Vagina (tissue), 2 donors: Measurements from ENCODE around the gene IRF2BP1. TPM values are rescaled to one million over a fixed set of nuclear protein-coding genes. Genes with fewer than 3 reads are reported as not detected.

Experiments
- DNase-seq, 2 donors: peaks; one replicate each; pipeline ENCODE4 v3.0.0-alpha.2; 2017; ENCODE audit errors: extremely low spot score in 2 of 2
- H3K27ac ChIP-seq: fragments of 200-600 bp; sonication (generic); one replicate; pipeline ENCODE4 v1.5.1; 2019
- H3K27me3 ChIP-seq: fragments of 200-600 bp; sonication (generic); one replicate; pipeline ENCODE4 v1.5.1; 2019
- H3K36me3 ChIP-seq, 2 donors: fragments of 200-600 bp; sonication (generic); one replicate each; pipeline ENCODE4 v1.5.1; 2017 to 2019
- H3K4me1 ChIP-seq: fragments of 200-600 bp; sonication (generic); one replicate; pipeline ENCODE4 v1.5.1; 2019
- H3K4me3 ChIP-seq, 2 donors: fragments of 200-600 bp; sonication (generic); 1 replicate in 1 of 2; 2 replicates in 1 of 2; pipeline ENCODE4 v1.5.1; 2016 to 2019
- H3K9me3 ChIP-seq: fragments of 200-600 bp; sonication (generic); one replicate; pipeline ENCODE4 v1.5.1; 2019
- CTCF ChIP-seq, 3 experiments: fragments of 450-650 bp in 2 of 3; fragments of 200-600 bp in 1 of 3; sonication (generic) in 1 of 3; IDR thresholded peaks; one replicate each; pipeline ENCODE4 v1.5.1; 2017 to 2019; ENCODE audit warnings: antibody characterized with exemption in 3 of 3, mild to moderate bottlenecking in 2 of 3, moderate library complexity in 2 of 3
- POLR2A ChIP-seq, 2 donors: fragments of 450-650 bp; IDR thresholded peaks; one replicate each; pipeline ENCODE4 v1.6.1; 2017; ENCODE audit warnings: antibody characterized with exemption in 2 of 2, mild to moderate bottlenecking in 2 of 2, moderate library complexity in 2 of 2
- POLR2AphosphoS5 ChIP-seq, 2 donors: sonication (generic); formaldehyde crosslinking; IDR thresholded peaks; one replicate each; pipeline ENCODE4 v1.9.0; 2017; ENCODE audit warnings: antibody characterized with exemption in 2 of 2, mild to moderate bottlenecking in 2 of 2, low read depth in 1 of 2; ENCODE audit not compliant: insufficient read depth in 1 of 2
- intact Hi-C: fragments of 100-400 bp; cut with DNase I; formaldehyde crosslinking; loops from one replicate; pipeline ENCODE4 v1.15.1; 2023
- total RNA-seq: library from RNA; depleted of rRNA; stranded (reverse); fragments of >200 nt; gene quantifications from one replicate; pipeline ENCODE4 v1.2.3, GENCODE V29; 2016

The IRF2BP1 gene
- total RNA-seq, 1 donor from 2014 or later = 32.2 TPM

GRCh38 chr19:45931055-45931454 lies 45.1 kb upstream of the IRF2BP1 start:
- H3K27ac ChIP-seq = no peak overlapping the region
- no peak for TF ChIP-seq POLR2A (IDR thresholded peaks at IDR 0.05)
- no peaks in the 10 kb centered on the region for H3K27me3 ChIP-seq
- H3K36me3 ChIP-seq = no peaks in the 10 kb centered on the region
- H3K9me3 ChIP-seq = no peaks in the 10 kb centered on the region
- H3K4me3 ChIP-seq = no peak overlapping the region
- DNase-seq = no peak
- peaks cover 5% of the 10 kb centered on the region for H3K4me1 ChIP-seq
- intact Hi-C loops = no loop called here

- H3K27ac ChIP-seq = no peak overlapping the region
Observed at GRCh38 chr19:45929247-45929646, 43.3 kb upstream of the IRF2BP1 start.

GRCh38 chr19:45927565-45928261 lies 41.8 kb upstream of the IRF2BP1 start:
- Histone ChIP-seq H3K27ac (no peak overlapping the region), H3K36me3 (no peaks in the 10 kb centered on the region), H3K9me3 (no peaks in the 10 kb centered on the region), H3K4me3 (no peak overlapping the region), H3K27me3 (no peaks in the 10 kb centered on the region), H3K4me1 (peaks cover 5% of the 10 kb centered on the region)
- TF ChIP-seq POLR2AphosphoS5 (IDR thresholded peaks at IDR 0.05; ENCODE audit: insufficient read depth in 1 of 2, low read depth in 1 of 2) (peak; percentile 51 to 91), CTCF (IDR thresholded peaks at IDR 0.05) (peak in 1 of 3 experiments; percentile 17), POLR2A (IDR thresholded peaks at IDR 0.05) (no peak)
- DNase-seq = no peak
- intact Hi-C loops = no loop called here

More at GRCh38 chr19:45929247-45929646, 43.3 kb upstream of the IRF2BP1 start:
- Histone ChIP-seq H3K36me3 (no peaks in the 10 kb centered on the region), H3K9me3 (no peaks in the 10 kb centered on the region), H3K4me1 (peaks cover 5% of the 10 kb centered on the region), H3K27me3 (no peaks in the 10 kb centered on the region), H3K4me3 (no peak overlapping the region)
- DNase-seq = no peak
- TF ChIP-seq POLR2AphosphoS5 (IDR thresholded peaks at IDR 0.05; ENCODE audit: insufficient read depth in 1 of 2, low read depth in 1 of 2) (no peak), POLR2A (IDR thresholded peaks at IDR 0.05) (no peak), CTCF (IDR thresholded peaks at IDR 0.05) (no peak)
- intact Hi-C loops = no loop called here

- DNase-seq = no peak
- no peaks in the 10 kb centered on the region for H3K9me3 ChIP-seq
- H3K27ac ChIP-seq = no peak overlapping the region
- peaks cover 5% of the 10 kb centered on the region for H3K4me1 ChIP-seq
- intact Hi-C loops = no loop called here
- H3K27me3 ChIP-seq = no peaks in the 10 kb centered on the region
- no peaks in the 10 kb centered on the region for H3K36me3 ChIP-seq
- TF ChIP-seq CTCF (IDR thresholded peaks at IDR 0.05) (no peak), POLR2AphosphoS5 (IDR thresholded peaks at IDR 0.05; ENCODE audit: insufficient read depth in 1 of 2, low read depth in 1 of 2) (no peak), POLR2A (IDR thresholded peaks at IDR 0.05) (no peak)
- no peak overlapping the region for H3K4me3 ChIP-seq
Observed at GRCh38 chr19:45924891-45925447, 39.0 kb upstream of the IRF2BP1 start.

- H3K9me3 ChIP-seq = no peaks in the 10 kb centered on the region
- no peak for DNase-seq
- H3K4me1 ChIP-seq = no peaks in the 10 kb centered on the region
- H3K36me3 ChIP-seq = no peaks in the 10 kb centered on the region
- H3K27ac ChIP-seq = no peak overlapping the region
- no peak overlapping the region for H3K4me3 ChIP-seq
- intact Hi-C loops = no loop called here
- H3K27me3 ChIP-seq = no peaks in the 10 kb centered on the region
- TF ChIP-seq POLR2A (IDR thresholded peaks at IDR 0.05) (no peak), CTCF (IDR thresholded peaks at IDR 0.05) (no peak), POLR2AphosphoS5 (IDR thresholded peaks at IDR 0.05; ENCODE audit: insufficient read depth in 1 of 2, low read depth in 1 of 2) (no peak)
Observed at GRCh38 chr19:45922281-45922680, 36.3 kb upstream of the IRF2BP1 start.
